GM12873 (cell line): ENCODE results near the gene CATSPERD.

ENCODE experiments used
- TF ChIP-seq, protein P1 (sequence below): IDR thresholded peaks from 2 replicates; pipeline ENCODE4 v1.5.1; 2012; ENCODE audit warnings: low read depth, mild to moderate bottlenecking, moderate library complexity, low read length, control low read depth; ENCODE audit not compliant: insufficient read depth; ENCODE audit errors: missing control alignments

The CATSPERD gene

DNA sequence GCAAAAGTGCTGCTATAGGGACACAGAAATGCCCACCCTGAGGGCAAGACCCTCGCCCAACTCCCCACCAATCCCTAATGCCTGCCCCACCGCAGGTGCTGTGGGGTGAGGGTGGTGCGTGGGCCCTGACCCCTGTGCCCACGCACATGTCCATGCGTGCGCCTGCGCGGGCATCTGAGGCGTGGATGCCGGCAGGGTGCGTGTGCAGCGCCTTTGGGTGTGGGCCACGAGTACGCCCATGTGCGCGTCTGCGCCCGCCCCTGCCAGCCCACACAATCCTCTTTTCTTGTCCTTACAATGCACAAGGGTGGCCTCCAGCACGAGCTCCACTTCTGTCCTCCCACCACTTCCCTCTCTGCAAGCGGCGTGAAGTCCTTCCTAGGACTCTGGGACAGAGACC is 104.7 kb downstream of the CATSPERD start:
- TF ChIP-seq, protein P1, sequence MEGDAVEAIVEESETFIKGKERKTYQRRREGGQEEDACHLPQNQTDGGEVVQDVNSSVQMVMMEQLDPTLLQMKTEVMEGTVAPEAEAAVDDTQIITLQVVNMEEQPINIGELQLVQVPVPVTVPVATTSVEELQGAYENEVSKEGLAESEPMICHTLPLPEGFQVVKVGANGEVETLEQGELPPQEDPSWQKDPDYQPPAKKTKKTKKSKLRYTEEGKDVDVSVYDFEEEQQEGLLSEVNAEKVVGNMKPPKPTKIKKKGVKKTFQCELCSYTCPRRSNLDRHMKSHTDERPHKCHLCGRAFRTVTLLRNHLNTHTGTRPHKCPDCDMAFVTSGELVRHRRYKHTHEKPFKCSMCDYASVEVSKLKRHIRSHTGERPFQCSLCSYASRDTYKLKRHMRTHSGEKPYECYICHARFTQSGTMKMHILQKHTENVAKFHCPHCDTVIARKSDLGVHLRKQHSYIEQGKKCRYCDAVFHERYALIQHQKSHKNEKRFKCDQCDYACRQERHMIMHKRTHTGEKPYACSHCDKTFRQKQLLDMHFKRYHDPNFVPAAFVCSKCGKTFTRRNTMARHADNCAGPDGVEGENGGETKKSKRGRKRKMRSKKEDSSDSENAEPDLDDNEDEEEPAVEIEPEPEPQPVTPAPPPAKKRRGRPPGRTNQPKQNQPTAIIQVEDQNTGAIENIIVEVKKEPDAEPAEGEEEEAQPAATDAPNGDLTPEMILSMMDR = no peak

- TF ChIP-seq, protein P1 = no peak
Observed at GRCh38 chr19:5826531-5827341, 106.3 kb downstream of the CATSPERD start.

DNA sequence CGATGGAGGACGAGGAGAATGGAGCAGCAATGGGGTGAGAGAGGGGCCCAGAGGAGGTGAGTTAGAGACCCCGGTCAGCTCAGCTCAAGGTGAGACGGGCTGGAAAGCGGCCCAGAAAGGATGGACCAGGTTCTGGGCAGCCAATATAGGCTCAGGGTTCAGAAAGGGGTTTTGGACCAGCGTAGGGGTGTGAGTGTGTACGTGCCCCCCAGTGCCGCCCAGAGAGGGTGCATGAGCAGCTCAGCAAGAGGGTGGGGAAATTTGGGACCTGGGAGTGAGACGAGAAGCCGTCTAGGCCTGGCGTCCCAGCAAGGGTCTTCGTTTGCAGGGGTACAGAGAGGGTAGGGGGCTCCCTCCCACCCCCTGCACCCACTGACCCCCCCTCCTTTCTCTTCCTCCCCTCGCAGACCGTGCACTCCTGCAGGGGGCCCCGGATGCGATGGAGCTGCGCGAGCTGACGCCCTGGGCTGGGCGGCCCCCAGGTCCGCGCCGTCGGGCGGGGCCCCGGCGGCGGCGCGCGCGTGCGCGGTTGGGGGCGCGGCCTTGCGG is 107.0 kb downstream of the CATSPERD start:
- TF ChIP-seq, protein P1 = no peak

DNA sequence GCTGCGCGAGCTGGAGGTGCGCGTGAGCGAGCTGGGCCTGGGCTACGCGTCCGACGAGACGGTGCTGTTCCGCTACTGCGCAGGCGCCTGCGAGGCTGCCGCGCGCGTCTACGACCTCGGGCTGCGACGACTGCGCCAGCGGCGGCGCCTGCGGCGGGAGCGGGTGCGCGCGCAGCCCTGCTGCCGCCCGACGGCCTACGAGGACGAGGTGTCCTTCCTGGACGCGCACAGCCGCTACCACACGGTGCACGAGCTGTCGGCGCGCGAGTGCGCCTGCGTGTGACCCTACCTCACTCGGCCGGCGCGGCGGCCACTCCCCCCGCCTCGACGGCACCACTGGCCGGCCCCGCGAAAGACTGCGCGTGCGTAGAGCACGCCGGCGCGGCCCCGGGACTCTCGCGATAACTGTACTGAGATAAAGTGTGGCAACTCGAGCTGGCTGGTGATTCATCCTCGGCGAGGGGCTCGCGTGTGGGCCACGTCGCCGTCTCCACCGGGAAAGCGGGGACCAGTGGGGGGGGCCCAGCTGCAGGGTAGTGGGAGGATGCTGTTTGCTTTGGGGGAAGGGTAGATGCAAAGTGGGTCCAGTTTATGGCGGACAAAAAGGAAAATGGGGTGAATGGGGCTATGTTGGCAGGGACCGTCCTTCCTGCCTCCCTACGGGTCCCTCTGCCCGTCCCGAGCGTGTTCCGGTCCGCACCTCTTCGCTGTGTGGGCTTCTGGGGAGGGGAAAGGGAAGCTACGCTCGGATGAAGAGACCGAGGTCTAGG is 107.6 kb downstream of the CATSPERD start:
- TF ChIP-seq, protein P1 = no peak
